Erythroblast (primary cell): ENCODE results near the gene NTNG2.

Experiments
- GATA1 ChIP-seq: IDR thresholded peaks from 2 replicates; pipeline ENCODE4 v1.6.1; 2011; ENCODE audit warnings: low read depth, mild to moderate bottlenecking, control low read depth, low read length, moderate library complexity
- POLR2A ChIP-seq: IDR thresholded peaks from 2 replicates; pipeline ENCODE4 v1.6.1; 2011; ENCODE audit warnings: mild to moderate bottlenecking, low read length

GRCh38 chr9:132200706-132201105, 38.8 kb downstream of the NTNG2 start:
- TF ChIP-seq POLR2A (no peak), GATA1 (no peak)
